ENCODE results near the gene CYRIA. TPM values are rescaled to one million over a fixed set of nuclear protein-coding genes. Genes with fewer than 3 reads are reported as not detected.

Gene CYRIA
- total RNA-seq, 1 donor from 2014 or later, result 29.4 TPM

- no peak overlapping the region for H3K27ac ChIP-seq
- H3K27me3 ChIP-seq (ENCODE audit: low read depth), result no peaks in the 10 kb centered on the region
- no peak for DNase-seq
- ATAC-seq, result no peak
- H3K9me3 ChIP-seq, result no peaks in the 10 kb centered on the region
- intact Hi-C loops (cut with DNase I), result no loop called here
- no peak overlapping the region for H3K4me3 ChIP-seq
- peaks cover 2% of the 10 kb centered on the region for H3K4me1 ChIP-seq
- H3K36me3 ChIP-seq, result no peaks in the 10 kb centered on the region
- no peak for TF ChIP-seq CTCF (IDR thresholded peaks at IDR 0.05)
Observed at GRCh38 chr2:16671760-16672159, 6.1 kb upstream of the CYRIA start.

- no peak overlapping the region for H3K27ac ChIP-seq
- no peak for ATAC-seq
- no peaks in the 10 kb centered on the region for H3K9me3 ChIP-seq
- H3K36me3 ChIP-seq, result no peaks in the 10 kb centered on the region
- no peak for DNase-seq
- H3K4me1 ChIP-seq, result peaks cover 19% of the 10 kb centered on the region
- no peak overlapping the region for H3K4me3 ChIP-seq
- no peak for TF ChIP-seq CTCF (IDR thresholded peaks at IDR 0.05)
- intact Hi-C loops (cut with DNase I), result no loop called here
- no peaks in the 10 kb centered on the region for H3K27me3 ChIP-seq (ENCODE audit: low read depth)
Observed at GRCh38 chr2:16669388-16669787, 3.8 kb upstream of the CYRIA start.

- Histone ChIP-seq H3K36me3 (no peaks in the 10 kb centered on the region), H3K9me3 (no peaks in the 10 kb centered on the region), H3K27me3 (ENCODE audit: low read depth) (no peaks in the 10 kb centered on the region), H3K4me1 (peaks cover 48% of the 10 kb centered on the region), H3K4me3 (peak overlapping the region; percentile 72), H3K27ac (peak overlapping the region; percentile 37)
- DNase-seq, result no peak
- TF ChIP-seq CTCF (IDR thresholded peaks at IDR 0.05), result no peak
- intact Hi-C loops (cut with DNase I), result no loop called here
- no peak for ATAC-seq
Observed at GRCh38 chr2:16666449-16666801, 791 bp upstream of the CYRIA start.

DNA sequence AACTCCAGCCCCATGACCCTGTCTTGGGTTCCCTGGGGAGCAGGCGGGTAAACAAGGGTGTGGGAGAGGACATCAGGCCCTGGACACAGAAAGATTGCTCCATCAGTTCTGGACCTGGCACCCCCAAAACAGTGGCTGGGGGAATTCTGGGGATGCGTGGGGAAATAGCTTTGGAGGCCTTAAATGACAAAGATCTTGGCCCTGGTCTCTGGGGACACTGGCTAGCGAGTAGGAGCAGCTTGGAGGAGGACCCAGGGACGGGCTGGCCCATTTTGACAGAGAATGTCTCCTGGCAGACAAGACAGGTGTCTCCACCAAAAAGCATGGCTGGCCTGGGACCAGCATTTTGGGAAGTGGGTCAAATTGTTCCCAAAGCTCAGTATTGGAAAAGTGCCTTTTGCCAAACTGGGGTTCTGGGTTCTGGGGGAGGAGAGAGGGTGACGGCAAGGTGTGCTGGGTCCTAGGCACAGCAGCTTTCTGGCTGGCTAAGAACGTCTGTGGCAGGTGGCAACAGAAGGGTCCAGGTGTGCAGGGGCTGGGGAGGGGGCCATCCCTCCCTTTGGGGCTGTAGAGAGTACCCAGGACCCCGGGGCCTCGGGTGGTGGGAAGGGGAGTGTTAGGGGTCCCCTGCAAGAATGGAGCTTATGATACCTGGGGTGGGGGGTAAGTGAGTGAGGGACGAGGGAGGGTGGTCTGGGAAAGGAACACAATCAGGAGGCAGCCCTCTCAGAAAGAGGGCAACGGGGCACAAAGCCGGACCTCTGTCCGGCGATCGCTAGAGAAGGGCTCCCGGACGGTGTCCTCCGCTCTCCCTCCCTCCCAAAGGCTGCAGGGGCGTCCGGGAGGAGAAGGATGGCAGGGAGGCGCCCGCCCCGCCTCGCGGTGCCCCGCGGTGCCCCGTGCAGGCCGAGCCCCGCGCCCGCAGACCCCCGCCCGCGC, 556 bp downstream of the CYRIA start:
- Histone ChIP-seq H3K27me3 (ENCODE audit: low read depth) (no peaks in the 10 kb centered on the region), H3K4me1 (peaks cover 62% of the 10 kb centered on the region), H3K27ac (peak overlapping the region; percentile 80), H3K9me3 (no peaks in the 10 kb centered on the region), H3K36me3 (no peaks in the 10 kb centered on the region), H3K4me3 (peak overlapping the region; percentile 72)
- DNase-seq, result no peak
- intact Hi-C loops (cut with DNase I), result no loop called here
- ATAC-seq, result peak; percentile 25 to 27
- TF ChIP-seq CTCF (IDR thresholded peaks at IDR 0.05), result no peak

- H3K4me1 ChIP-seq, result peaks cover 70% of the 10 kb centered on the region
- ATAC-seq, result peak; percentile 69 to 76
- peak; percentile 54 for DNase-seq
Observed at GRCh38 chr2:16664052-16664731, 1.4 kb downstream of the CYRIA start.

More at GRCh38 chr2:16664052-16664731, 1.4 kb downstream of the CYRIA start:
- Histone ChIP-seq H3K27me3 (ENCODE audit: low read depth) (no peaks in the 10 kb centered on the region), H3K36me3 (no peaks in the 10 kb centered on the region), H3K9me3 (no peaks in the 10 kb centered on the region), H3K27ac (peak overlapping the region; percentile 80), H3K4me3 (peak overlapping the region; percentile 72)
- intact Hi-C loops (cut with DNase I), result no loop called here
- no peak for TF ChIP-seq CTCF (IDR thresholded peaks at IDR 0.05)
